ENCODE results near the gene COL3A1. TPM values are rescaled to one million over a fixed set of nuclear protein-coding genes. Genes with fewer than 3 reads are reported as not detected.

The COL3A1 gene
- total and polyA plus RNA-seq, 11 donors = 17.6 to 1,075 (median 97.4) TPM

- no peak overlapping the region for H3K27ac ChIP-seq
- ATAC-seq = no peak
- peaks cover 0 to 100% (median 37%) of the 10 kb centered on the region in 9 donors for H3K36me3 ChIP-seq
- H3K9me3 ChIP-seq = no peaks in the 10 kb centered on the region
- TF ChIP-seq POLR2A (IDR thresholded peaks at IDR 0.05) (no peak), CTCF (IDR thresholded peaks at IDR 0.05) (no peak)
- H3K4me1 ChIP-seq = peaks cover 0 to 12% (median 0%) of the 10 kb centered on the region in 12 donors
- no peaks in the 10 kb centered on the region for H3K27me3 ChIP-seq
- no peak overlapping the region for H3K4me3 ChIP-seq
- intact Hi-C loops (cut with DNase I) = no loop called here
- DNase-seq = no peak
Measured at GRCh38 chr2:189000221-189000620, 26.0 kb downstream of the COL3A1 start.

DNA sequence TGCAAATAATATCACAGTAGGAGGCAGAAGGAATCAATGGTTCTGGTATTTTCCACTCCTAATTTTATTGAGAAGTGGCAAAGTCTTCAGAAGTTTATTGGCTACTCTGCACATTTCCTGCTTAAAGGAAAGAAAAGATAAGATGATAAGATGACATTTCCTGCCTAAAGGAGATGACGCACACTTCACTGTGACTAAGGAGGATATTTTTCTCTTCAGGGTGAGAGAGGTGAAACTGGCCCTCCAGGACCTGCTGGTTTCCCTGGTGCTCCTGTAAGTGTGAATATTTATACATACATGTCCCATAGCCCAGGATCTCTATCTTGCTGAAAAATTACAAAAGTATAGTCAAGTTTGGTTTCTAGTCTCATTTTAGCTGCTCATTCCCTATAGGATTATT, 27.9 kb downstream of the COL3A1 start:
- no peak for TF ChIP-seq POLR2A (IDR thresholded peaks at IDR 0.05)
- DNase-seq (no peak), ATAC-seq (no peak)
- Histone ChIP-seq H3K4me3 (no peak overlapping the region), H3K36me3 (peaks cover 0 to 100% (median 36%) of the 10 kb centered on the region in 9 donors), H3K9me3 (no peaks in the 10 kb centered on the region), H3K4me1 (no peaks in the 10 kb centered on the region), H3K27me3 (no peaks in the 10 kb centered on the region), H3K27ac (peak overlapping the region in 2 of 12 donors; percentile 27 to 41)
- 30 to 41% (median 34%) methylated on average over 1 of the region's 1 CpG for WGBS, 4 donors
- intact Hi-C loops (cut with DNase I) = no loop called here

GRCh38 chr2:189008555-189009262, 34.5 kb downstream of the COL3A1 start:
- ATAC-seq = no peak
- Histone ChIP-seq H3K4me3 (no peak overlapping the region), H3K27me3 (no peaks in the 10 kb centered on the region), H3K27ac (peak overlapping the region in 1 of 12 donors; percentile 41), H3K9me3 (no peaks in the 10 kb centered on the region), H3K36me3 (peaks cover 0 to 94% (median 27%) of the 10 kb centered on the region in 9 donors), H3K4me1 (peaks cover 0 to 2% (median 0%) of the 10 kb centered on the region in 12 donors)
- intact Hi-C loops (cut with DNase I) = no loop called here
- WGBS, 4 donors = 88 to 92% (median 89%) methylated on average over 9 of the region's 9 CpGs
- TF ChIP-seq POLR2A (IDR thresholded peaks at IDR 0.05) = no peak
- no peak for TF ChIP-seq CTCF (IDR thresholded peaks at IDR 0.05)
- DNase-seq = no peak

DNA sequence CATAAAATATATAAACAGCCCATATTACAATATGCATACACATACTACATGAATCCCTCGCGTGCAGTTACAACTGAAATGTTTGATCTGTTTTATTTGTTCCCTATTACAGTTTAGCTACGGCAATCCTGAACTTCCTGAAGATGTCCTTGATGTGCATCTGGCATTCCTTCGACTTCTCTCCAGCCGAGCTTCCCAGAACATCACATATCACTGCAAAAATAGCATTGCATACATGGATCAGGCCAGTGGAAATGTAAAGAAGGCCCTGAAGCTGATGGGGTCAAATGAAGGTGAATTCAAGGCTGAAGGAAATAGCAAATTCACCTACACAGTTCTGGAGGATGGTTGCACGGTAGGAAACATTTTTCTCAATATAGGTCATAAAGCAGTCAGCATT, 36.4 kb downstream of the COL3A1 start:
- H3K4me1 ChIP-seq = peaks cover 0 to 15% (median 0%) of the 10 kb centered on the region in 12 donors
- no peaks in the 10 kb centered on the region for H3K27me3 ChIP-seq
- peaks cover 0 to 76% (median 27%) of the 10 kb centered on the region in 9 donors for H3K36me3 ChIP-seq
- intact Hi-C loops (cut with DNase I) = no loop called here
- TF ChIP-seq POLR2A (IDR thresholded peaks at IDR 0.05) (no peak), CTCF (IDR thresholded peaks at IDR 0.05) (no peak)
- H3K27ac ChIP-seq = no peak overlapping the region
- H3K9me3 ChIP-seq = no peaks in the 10 kb centered on the region
- no peak for ATAC-seq
- no peak for DNase-seq
- no peak overlapping the region for H3K4me3 ChIP-seq
- WGBS, 4 donors = 62 to 72% (median 69%) methylated on average over 6 of the region's 6 CpGs
